CD4-positive, alpha-beta memory T cell (primary cell): Measurements from ENCODE around the gene BSN. TPM values are rescaled to one million over a fixed set of nuclear protein-coding genes. Genes with fewer than 3 reads are reported as not detected.
"Not testable (repeated sequence)": the region's sequence is repeated elsewhere in the genome, so short reads cannot be mapped to it uniquely, and the experiment has no call there.

Experiments used
- CTCF ChIA-PET: fragments of 350-600 bp; sonication (Branson Sonifier 250); formaldehyde crosslinking; loops from one replicate; lab custom pipeline; 2021; ENCODE audit warnings: inconsistent platforms; ENCODE audit not compliant: partially characterized antibody; lab: Charles Lee
- POLR2A ChIA-PET: fragments of 350-600 bp; sonication (Branson Sonifier 250); formaldehyde crosslinking; loops from one replicate; lab custom pipeline; 2021; ENCODE audit not compliant: partially characterized antibody; lab: Charles Lee
- DNase-seq, 5 donors: peaks; one replicate each; pipeline versions ENCODE4 v3.0.0 to v3.0.0-alpha.2; 2020 to 2022; ENCODE audit warnings: mixed read lengths in 1 of 5
- H3K27ac ChIP-seq: one replicate; pipeline ENCODE4 v1.7.0; 2013; ENCODE audit warnings: low read depth, low read length
- H3K27me3 ChIP-seq: 2 replicates; pipeline ENCODE4 v1.7.0; 2013; ENCODE audit warnings: mild to moderate bottlenecking, low read length, moderate library complexity; ENCODE audit not compliant: insufficient read depth
- H3K36me3 ChIP-seq: 2 replicates; pipeline ENCODE4 v1.7.0; 2013; ENCODE audit warnings: mild to moderate bottlenecking, low read length, moderate library complexity; ENCODE audit not compliant: insufficient read depth
- H3K4me1 ChIP-seq: 2 replicates; pipeline ENCODE4 v1.7.0; 2013; ENCODE audit warnings: mild to moderate bottlenecking, low read length, moderate library complexity; ENCODE audit not compliant: insufficient read depth
- H3K4me3 ChIP-seq, 2 donors: one replicate each; pipeline ENCODE4 v1.7.0; 2013; ENCODE audit warnings: low read length in 2 of 2, mild to moderate bottlenecking in 1 of 2
- H3K9me3 ChIP-seq, 2 donors: one replicate each; pipeline ENCODE4 v1.7.0; 2013; ENCODE audit warnings: low read length in 2 of 2, control low read depth in 1 of 2; ENCODE audit not compliant: control insufficient read depth in 1 of 2
- H3K27ac Mint-ChIP-seq, 7 donors: one replicate each; pipeline ENCODE4 v1.8.0; 2020 to 2021; ENCODE audit warnings: mixed read lengths in 7 of 7, mild to moderate bottlenecking in 6 of 7, inconsistent platforms in 3 of 7, moderate library complexity in 3 of 7
- H3K27me3 Mint-ChIP-seq, 2 donors: one replicate each; pipeline ENCODE4 v1.8.0; 2020 to 2021; ENCODE audit warnings: mixed read lengths in 2 of 2
- H3K36me3 Mint-ChIP-seq, 2 donors: one replicate each; pipeline ENCODE4 v1.8.0; 2020 to 2021; ENCODE audit warnings: mixed read lengths in 2 of 2, inconsistent platforms in 1 of 2, mild to moderate bottlenecking in 1 of 2
- H3K4me1 Mint-ChIP-seq, 4 donors: one replicate each; pipeline ENCODE4 v1.8.0; 2020 to 2021; ENCODE audit warnings: mixed read lengths in 4 of 4, mild to moderate bottlenecking in 1 of 4
- H3K4me3 Mint-ChIP-seq, 8 donors: one replicate each; pipeline ENCODE4 v1.8.0; 2020 to 2021; ENCODE audit warnings: mixed read lengths in 8 of 8, mild to moderate bottlenecking in 7 of 8, moderate library complexity in 6 of 8, inconsistent platforms in 3 of 8
- H3K9me3 Mint-ChIP-seq, 8 donors: one replicate each; pipeline ENCODE4 v1.8.0; 2020 to 2021; ENCODE audit warnings: mixed read lengths in 8 of 8, mild to moderate bottlenecking in 5 of 8, inconsistent platforms in 3 of 8, moderate library complexity in 1 of 8
- intact Hi-C: fragments of 100-400 bp; cut with micrococcal nuclease; formaldehyde crosslinking; loops from one replicate; pipeline ENCODE4 v1.15.1; 2023
- polyA plus RNA-seq, 2 donors: library from polyadenylated mRNA; unstranded; fragments of 300-500 nt; fragmentation: Illumina TruSeq; gene quantifications; one replicate each; pipeline ENCODE4 v1.2.3, GENCODE V29; 2021
- total RNA-seq, 2 experiments: library from RNA; stranded (reverse); gene quantifications; one replicate each; pipeline ENCODE4 v1.2.3, GENCODE V29; 2021

BSN gene
- total and polyA plus RNA-seq, 4 experiments from 2014 or later, result 0.01 to 0.15 (median 0.06) TPM; not detected in 1

DNA sequence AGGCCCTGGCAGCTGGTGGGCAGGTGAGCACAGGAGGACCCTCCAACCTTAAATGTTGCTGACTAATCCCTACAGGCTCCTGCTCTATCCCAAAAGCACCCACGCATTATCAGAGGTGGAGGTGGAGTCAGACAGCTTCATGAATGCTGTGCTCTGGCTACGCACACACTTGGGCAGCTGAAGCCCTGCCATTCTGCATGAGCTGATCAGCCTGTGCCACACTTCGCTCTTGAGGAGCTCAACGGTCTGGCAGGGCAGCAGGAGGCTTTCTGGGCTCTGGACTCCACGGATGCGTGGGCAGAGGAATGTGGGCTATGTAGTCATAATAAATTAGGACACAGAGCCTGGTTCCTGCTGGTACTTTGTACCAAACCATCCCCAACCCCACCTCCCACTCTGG lies 128.9 kb downstream of the BSN start:
- POLR2A ChIA-PET, result no interaction called here
- H3K4me1 ChIP-seq, result no peaks in the 10 kb centered on the region
- intact Hi-C loops, result no loop called here
- Mint-ChIP-seq H3K27ac (no peak overlapping the region), H3K9me3 (no peaks in the 10 kb centered on the region), H3K4me3 (no peak overlapping the region), H3K4me1 (peaks cover 5 to 15% (median 10%) of the 10 kb centered on the region in 4 donors), H3K27me3 (peaks cover 0 to 2% of the 10 kb centered on the region in 2 donors), H3K36me3 (peaks cover 15 to 41% of the 10 kb centered on the region in 2 donors)
- no peak overlapping the region for H3K27ac ChIP-seq
- no peaks in the 10 kb centered on the region for H3K9me3 ChIP-seq
- peaks cover 57% of the 10 kb centered on the region for H3K36me3 ChIP-seq
- no peak for DNase-seq
- CTCF ChIA-PET, result no interaction called here
- H3K27me3 ChIP-seq, result no peaks in the 10 kb centered on the region
- H3K4me3 ChIP-seq, result no peak overlapping the region

DNA sequence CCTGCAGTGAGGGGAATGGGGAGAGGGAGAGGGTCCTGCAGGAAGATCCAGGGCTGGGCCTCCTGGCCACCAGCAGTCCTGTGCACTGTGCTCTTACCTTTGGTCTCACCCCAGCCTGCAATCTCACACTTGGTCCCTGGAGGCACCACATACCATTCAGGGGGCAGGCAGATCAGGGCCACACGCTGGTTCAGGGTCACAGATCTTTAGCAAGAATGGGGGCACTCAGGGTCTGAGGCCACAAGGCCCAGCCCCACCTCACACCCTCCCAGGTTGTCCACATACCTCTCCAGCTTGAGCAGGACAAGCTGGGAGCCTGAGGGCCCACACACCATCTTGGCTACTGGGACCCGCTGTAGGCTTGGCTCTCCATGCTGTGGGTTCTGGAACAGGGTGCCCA lies 130.2 kb downstream of the BSN start:
- H3K9me3 Mint-ChIP-seq, CTCF ChIA-PET, H3K27me3 ChIP-seq, intact Hi-C loops, H3K27ac ChIP-seq, H3K4me1 ChIP-seq, H3K4me3 ChIP-seq, H3K27me3 Mint-ChIP-seq, DNase-seq, H3K9me3 ChIP-seq, POLR2A ChIA-PET: not testable (repeated sequence)
- H3K36me3 Mint-ChIP-seq, result peaks cover 12 to 40% of the 10 kb centered on the region in 2 donors
- H3K4me3 Mint-ChIP-seq, result peak overlapping the region in 1 of 8 donors; percentile 15
- H3K27ac Mint-ChIP-seq, result peak overlapping the region in 3 of 7 donors; percentile 7 to 57 (median 47)
- H3K4me1 Mint-ChIP-seq, result peaks cover 7 to 25% (median 13%) of the 10 kb centered on the region in 4 donors
- H3K36me3 ChIP-seq, result peaks cover 45% of the 10 kb centered on the region

DNA sequence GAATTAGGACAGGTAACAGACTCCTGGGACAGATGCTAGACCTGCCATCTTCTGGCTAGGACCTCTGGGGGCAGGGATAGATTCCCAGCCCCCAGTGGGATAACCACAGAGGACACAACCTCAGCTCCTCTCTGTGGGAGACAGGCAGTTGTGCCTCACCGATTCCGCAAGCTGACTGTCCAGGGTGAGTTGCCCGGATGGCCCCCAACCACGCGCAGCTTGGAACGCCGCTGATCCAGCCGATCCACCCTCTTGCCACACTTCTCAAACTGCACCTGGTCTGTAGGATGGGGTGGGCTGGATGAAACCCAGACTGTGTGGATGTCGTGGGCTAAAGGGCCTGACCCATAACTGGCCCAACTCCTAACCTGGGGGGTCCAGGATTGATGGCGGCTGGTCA lies 130.8 kb downstream of the BSN start:
- H3K4me1 Mint-ChIP-seq, result peaks cover 5 to 29% (median 15%) of the 10 kb centered on the region in 4 donors
- H3K9me3 ChIP-seq, H3K27me3 ChIP-seq, H3K9me3 Mint-ChIP-seq, intact Hi-C loops, H3K27ac ChIP-seq, DNase-seq, H3K27me3 Mint-ChIP-seq, CTCF ChIA-PET, POLR2A ChIA-PET, H3K4me3 ChIP-seq, H3K27ac Mint-ChIP-seq: not testable (repeated sequence)
- Histone ChIP-seq H3K36me3 (peaks cover 38% of the 10 kb centered on the region), H3K4me1 (peaks cover 11% of the 10 kb centered on the region)
- H3K4me3 Mint-ChIP-seq, result peak overlapping the region in 3 of 8 donors; percentile 41 to 60 (median 48)
- H3K36me3 Mint-ChIP-seq, result peaks cover 6 to 36% of the 10 kb centered on the region in 2 donors

DNA sequence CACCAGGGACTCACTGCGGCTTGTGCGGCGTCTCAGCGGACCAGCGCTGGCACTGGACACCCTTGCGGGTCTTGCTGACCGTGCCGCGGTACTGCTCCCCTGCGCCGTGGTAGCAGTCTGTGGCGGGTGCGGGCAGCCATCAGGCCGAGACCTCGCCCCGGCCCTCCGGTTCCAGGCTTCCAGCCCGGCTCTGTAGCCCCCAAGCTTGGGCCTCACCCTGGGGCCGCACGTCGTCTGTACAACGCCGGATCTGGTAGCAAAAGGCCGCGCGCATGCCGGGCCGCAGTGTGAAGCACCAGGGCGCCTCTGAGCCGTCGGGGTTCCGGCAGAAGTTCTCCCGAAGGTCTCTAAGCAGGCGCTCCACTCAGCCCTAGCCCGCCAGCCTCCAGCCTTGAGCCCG lies 131.6 kb downstream of the BSN start:
- H3K9me3 ChIP-seq, CTCF ChIA-PET, intact Hi-C loops, H3K9me3 Mint-ChIP-seq, DNase-seq, H3K27ac ChIP-seq, H3K4me3 ChIP-seq, H3K27me3 Mint-ChIP-seq, POLR2A ChIA-PET, H3K27me3 ChIP-seq: not testable (repeated sequence)
- peaks cover under 1 to 28% of the 10 kb centered on the region in 2 donors for H3K36me3 Mint-ChIP-seq
- H3K4me3 Mint-ChIP-seq, result peak overlapping the region in 2 of 8 donors; percentile 42 to 79
- H3K4me1 ChIP-seq, result peaks cover 18% of the 10 kb centered on the region
- H3K27ac Mint-ChIP-seq, result peak overlapping the region in 1 of 7 donors; percentile 12
- H3K4me1 Mint-ChIP-seq, result peaks cover 11 to 35% (median 21%) of the 10 kb centered on the region in 4 donors
- H3K36me3 ChIP-seq, result peaks cover 31% of the 10 kb centered on the region

DNA sequence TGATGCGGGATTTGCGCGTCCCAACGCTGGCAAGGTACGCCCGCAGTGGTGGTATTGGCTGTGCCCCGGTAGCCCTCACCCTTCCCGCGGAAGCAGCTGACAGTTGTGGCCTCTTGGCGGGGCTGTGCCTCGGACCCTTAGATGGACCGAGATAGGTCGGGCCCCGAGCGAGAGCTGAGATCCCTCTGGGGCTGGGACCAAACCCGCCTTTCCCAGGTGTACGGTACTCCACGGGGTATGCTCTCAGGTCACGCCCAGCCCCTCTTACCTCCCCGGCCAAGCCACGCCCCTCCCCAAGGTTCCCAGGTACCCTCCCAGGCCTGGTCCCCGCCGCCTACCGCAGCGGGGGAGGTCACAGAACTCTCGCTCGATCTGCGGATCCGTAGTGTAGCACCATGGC lies 132.1 kb downstream of the BSN start:
- H3K27ac ChIP-seq, POLR2A ChIA-PET, H3K9me3 Mint-ChIP-seq, intact Hi-C loops, H3K4me3 ChIP-seq, CTCF ChIA-PET, H3K27me3 ChIP-seq, H3K9me3 ChIP-seq, H3K27me3 Mint-ChIP-seq: not testable (repeated sequence)
- Mint-ChIP-seq H3K4me3 (peak overlapping the region; percentile 54 to 98 (median 70)), H3K27ac (peak overlapping the region in 1 of 7 donors; percentile 36), H3K4me1 (peaks cover 14 to 40% (median 25%) of the 10 kb centered on the region in 4 donors), H3K36me3 (peaks cover 0 to 27% of the 10 kb centered on the region in 2 donors)
- peaks cover 26% of the 10 kb centered on the region for H3K36me3 ChIP-seq
- peak in 3 of 5 donors; percentile 28 to 37 (median 36) for DNase-seq
- H3K4me1 ChIP-seq, result peaks cover 23% of the 10 kb centered on the region

DNA sequence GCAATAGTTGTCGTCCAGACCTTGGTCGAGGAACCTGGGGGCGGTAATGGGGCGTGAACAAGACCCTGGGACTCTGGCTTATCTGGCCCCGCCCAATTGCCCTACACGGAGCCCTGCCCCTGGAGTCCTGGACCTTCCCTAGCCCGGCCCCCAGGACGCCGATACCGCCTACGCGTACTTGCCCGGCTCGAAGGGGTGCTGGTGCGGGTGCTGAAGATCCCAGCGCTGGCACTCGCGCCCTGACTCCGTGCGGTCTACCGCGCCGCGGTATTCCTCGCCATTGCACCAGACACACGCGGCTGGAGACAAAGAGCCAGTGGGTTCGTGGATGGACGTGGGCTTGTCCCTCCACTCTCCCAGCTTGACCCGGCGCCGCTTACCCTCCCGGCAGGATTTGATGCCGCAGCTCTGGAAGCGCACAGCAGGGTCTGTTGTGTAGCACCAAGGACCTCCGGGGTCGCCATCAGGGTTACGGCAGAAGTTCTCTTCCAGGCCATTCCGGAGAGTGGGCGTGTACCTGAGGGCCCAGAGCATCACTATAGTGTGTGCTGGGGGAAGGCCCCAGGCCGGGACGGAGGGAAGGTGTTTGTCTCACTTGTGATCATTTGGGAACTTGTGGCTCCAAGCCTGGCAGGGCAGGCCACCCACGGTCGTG lies 132.6 kb downstream of the BSN start:
- H3K9me3 Mint-ChIP-seq, H3K27me3 Mint-ChIP-seq, H3K27me3 ChIP-seq, intact Hi-C loops, CTCF ChIA-PET, H3K9me3 ChIP-seq, POLR2A ChIA-PET, H3K27ac ChIP-seq, H3K4me3 ChIP-seq: not testable (repeated sequence)
- Mint-ChIP-seq H3K27ac (peak overlapping the region in 3 of 7 donors; percentile 32 to 53 (median 46)), H3K4me1 (peaks cover 14 to 40% (median 26%) of the 10 kb centered on the region in 4 donors), H3K36me3 (peaks cover 0 to 27% of the 10 kb centered on the region in 2 donors), H3K4me3 (peak overlapping the region in 7 of 8 donors; percentile 45 to 98 (median 64))
- DNase-seq, result peak; percentile 16 to 60 (median 22)
- Histone ChIP-seq H3K36me3 (peaks cover 20% of the 10 kb centered on the region), H3K4me1 (peaks cover 27% of the 10 kb centered on the region)

DNA sequence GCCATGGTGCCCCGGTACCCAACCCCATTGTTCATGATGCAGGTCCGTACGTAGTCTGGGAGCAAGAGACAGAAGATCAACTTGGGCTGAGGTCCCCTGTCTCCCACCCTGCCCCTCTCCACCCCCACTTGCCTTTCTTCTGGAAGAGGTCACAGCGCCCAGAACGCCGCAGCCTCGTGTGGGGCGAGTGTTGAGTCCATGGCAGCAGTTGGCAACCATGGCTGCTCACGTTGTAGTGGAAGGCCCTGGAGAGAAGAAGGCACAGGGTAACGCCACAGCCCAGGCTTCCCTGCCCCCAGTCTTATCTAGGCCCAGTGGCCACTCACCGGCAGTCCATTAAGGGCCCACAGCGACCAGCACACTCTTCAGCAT lies 133.1 kb downstream of the BSN start:
- POLR2A ChIA-PET, result interaction anchor here (1.2 kb wide), 1 partner anchor 9 kb away, joined by 3 read pairs; no protein-coding TSS in a partner anchor
- Mint-ChIP-seq H3K4me1 (peaks cover 14 to 43% (median 26%) of the 10 kb centered on the region in 4 donors), H3K4me3 (peak overlapping the region; percentile 26 to 98 (median 61)), H3K36me3 (peaks cover 0 to 26% of the 10 kb centered on the region in 2 donors), H3K27ac (peak overlapping the region in 1 of 7 donors; percentile 32)
- intact Hi-C loops, DNase-seq, H3K27me3 Mint-ChIP-seq, H3K27me3 ChIP-seq, H3K9me3 ChIP-seq, H3K4me3 ChIP-seq, CTCF ChIA-PET, H3K9me3 Mint-ChIP-seq, H3K27ac ChIP-seq: not testable (repeated sequence)
- H3K4me1 ChIP-seq, result peaks cover 27% of the 10 kb centered on the region
- H3K36me3 ChIP-seq, result peaks cover 15% of the 10 kb centered on the region
